ENCODE results near the gene PDZD7.

The PDZD7 gene

DNA sequence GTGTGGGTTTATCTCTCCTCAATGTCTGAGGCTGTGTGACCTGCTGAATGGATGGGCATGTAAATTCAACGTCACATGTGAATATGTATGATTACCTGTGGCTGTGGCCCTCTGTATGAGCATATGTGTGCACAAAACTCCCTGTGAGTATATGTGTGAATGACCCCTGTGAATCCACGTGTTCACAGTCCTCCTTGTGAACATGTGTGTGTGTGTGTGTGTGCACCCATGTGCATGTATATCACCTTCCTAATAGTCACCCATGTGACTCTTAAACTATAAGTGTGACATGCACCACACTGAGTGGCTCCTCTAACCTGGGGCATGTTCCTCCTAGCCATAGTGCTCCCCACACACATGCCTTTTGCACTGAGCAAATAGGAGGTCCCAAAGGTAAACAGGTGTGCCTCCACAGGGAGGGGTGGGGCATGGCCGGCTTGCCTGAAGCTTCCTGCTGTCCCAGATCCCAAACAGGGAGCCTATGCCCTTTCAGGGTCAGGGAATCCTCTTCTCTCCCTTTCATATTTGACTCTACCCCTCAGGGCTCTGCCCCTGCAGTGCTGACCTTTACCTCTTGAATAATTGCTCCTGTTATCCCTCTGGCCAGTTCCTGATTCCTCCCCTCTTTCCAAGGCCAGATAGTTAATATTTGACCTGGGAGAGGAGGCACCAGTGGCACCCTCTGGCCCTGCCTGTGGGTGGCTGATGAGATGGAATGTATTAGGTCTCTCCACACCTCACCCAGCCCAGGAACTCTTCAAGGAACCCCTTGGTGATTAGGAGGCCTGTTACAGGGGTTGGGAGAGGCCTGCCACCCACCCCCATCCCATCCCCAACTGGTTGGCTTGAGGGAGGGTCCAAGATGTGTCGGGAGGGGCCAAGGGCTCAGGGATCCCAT is 59.8 kb downstream of the PDZD7 start:
- H3K4me3 ChIP-seq (ENCODE audit: low read length) = no peak overlapping the region
- H3K9ac ChIP-seq (ENCODE audit: low read length) = no peak overlapping the region
- no peak overlapping the region for H3K27ac ChIP-seq (ENCODE audit: low read length)
- no peaks in the 10 kb centered on the region for H3K4me1 ChIP-seq (ENCODE audit: control insufficient read depth, low read depth, low read length)
- no peaks in the 10 kb centered on the region for H3K36me3 ChIP-seq (ENCODE audit: control insufficient read depth, low read depth, low read length)
- H3K9me3 ChIP-seq (ENCODE audit: control insufficient read depth, low read depth, low read length) = no peaks in the 10 kb centered on the region
- peaks cover 5% of the 10 kb centered on the region for H3K27me3 ChIP-seq (ENCODE audit: control insufficient read depth, insufficient read depth, low read length)

DNA sequence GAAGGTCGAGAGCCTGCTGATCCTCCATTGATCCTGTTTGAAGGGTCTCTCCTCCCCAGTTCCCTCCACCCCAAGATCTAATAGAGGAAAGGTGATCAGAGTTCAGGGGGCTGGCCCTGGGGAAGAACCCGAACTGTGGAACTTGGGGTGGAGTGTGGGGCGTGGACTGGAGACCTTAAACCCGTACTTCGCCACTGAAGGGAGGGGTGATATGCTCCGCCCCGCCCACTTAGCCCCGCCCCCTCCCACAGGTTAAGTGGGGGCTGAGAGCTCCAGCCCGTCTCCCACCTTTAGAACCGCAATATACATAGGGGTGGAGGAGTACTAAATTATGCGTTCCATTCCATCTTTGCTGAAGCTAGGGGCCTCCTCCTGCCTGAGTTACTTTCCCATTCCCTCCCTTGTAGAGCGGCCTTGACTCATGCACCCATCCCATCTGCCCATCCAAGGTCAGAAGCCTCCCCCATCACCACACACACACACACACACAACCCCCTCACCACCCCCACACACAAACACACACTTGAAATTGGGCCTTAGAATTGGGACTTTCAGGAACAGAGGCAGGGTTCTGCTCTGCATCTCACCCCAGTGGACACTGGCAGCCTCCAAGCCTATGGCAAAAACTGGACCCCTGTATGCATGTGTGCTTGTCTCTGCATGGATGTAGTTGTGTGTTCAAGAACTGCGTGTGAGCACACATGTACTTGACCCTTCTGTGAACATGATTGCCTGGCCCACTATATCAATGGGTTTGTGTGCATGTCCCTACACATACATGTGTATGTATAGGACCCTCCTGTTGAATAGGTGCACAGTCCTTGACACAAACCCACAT is 60.6 kb downstream of the PDZD7 start:
- Histone ChIP-seq H3K9ac (ENCODE audit: low read length) (no peak overlapping the region), H3K9me3 (ENCODE audit: control insufficient read depth, low read depth, low read length) (no peaks in the 10 kb centered on the region), H3K27ac (ENCODE audit: low read length) (no peak overlapping the region), H3K36me3 (ENCODE audit: control insufficient read depth, low read depth, low read length) (no peaks in the 10 kb centered on the region), H3K4me3 (ENCODE audit: low read length) (peak overlapping the region; percentile 74), H3K27me3 (ENCODE audit: control insufficient read depth, insufficient read depth, low read length) (peaks cover 5% of the 10 kb centered on the region), H3K4me1 (ENCODE audit: control insufficient read depth, low read depth, low read length) (no peaks in the 10 kb centered on the region)

DNA sequence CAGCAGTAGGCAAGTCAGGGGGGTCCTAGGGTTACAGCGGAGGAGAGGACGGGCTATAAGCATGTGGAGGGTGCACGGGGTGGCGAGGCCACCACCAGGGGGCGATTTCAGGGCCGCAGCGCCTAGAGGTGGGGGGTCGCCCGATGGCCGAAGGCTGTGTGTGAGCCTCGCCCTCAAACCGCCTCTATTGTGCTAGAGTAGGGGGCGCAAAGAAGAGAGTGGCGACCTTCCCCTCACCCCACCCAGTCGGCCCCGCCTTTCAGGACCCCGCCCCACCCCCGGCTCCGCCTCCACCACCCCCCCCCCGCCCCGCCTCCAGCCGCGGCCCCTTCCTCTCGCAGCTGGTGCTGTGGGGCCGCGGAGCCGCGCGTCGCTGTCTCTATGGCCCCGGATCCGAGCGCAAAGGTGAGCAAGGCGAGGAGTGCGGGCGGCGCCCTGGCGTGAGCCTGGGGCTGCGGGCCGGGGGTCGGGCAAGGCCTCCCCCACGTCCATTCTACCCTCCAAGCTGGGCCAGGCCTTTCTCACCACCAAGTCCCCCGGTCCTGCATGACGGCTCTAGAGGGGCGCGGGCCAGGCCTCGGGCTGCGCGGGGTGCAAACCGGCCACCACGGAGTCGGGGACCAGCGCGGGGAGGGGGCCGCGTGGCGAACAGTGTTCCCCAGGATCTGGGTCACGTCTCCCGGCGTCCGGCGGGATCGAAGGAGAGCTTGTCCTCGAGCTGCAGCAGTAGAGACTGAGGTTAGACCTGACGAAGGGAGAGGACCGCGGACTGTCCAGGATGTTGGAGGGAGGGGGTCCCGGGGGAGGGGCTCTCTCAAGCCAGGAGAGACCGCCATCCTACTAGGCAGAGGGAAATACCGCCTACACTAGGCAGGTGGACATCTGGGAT is 61.5 kb downstream of the PDZD7 start, which contains the start of gene SEMA4G:
TSS of gene SEMA4G (plus strand) at position 318 of the 889 bp plus-strand sequence. CDS start 3,409 bp downstream, outside the sequence.
- Histone ChIP-seq H3K27ac (ENCODE audit: low read length) (no peak within 1 kb of the TSS), H3K4me1 (ENCODE audit: control insufficient read depth, low read depth, low read length) (no peaks in the 10 kb centered on the region), H3K36me3 (ENCODE audit: control insufficient read depth, low read depth, low read length) (no peaks in the 10 kb centered on the region), H3K4me3 (ENCODE audit: low read length) (peak within 1 kb of the TSS; percentile 74), H3K9ac (ENCODE audit: low read length) (peak within 1 kb of the TSS; percentile 30), H3K9me3 (ENCODE audit: control insufficient read depth, low read depth, low read length) (no peaks in the 10 kb centered on the region), H3K27me3 (ENCODE audit: control insufficient read depth, insufficient read depth, low read length) (peaks cover 5% of the 10 kb centered on the region)

DNA sequence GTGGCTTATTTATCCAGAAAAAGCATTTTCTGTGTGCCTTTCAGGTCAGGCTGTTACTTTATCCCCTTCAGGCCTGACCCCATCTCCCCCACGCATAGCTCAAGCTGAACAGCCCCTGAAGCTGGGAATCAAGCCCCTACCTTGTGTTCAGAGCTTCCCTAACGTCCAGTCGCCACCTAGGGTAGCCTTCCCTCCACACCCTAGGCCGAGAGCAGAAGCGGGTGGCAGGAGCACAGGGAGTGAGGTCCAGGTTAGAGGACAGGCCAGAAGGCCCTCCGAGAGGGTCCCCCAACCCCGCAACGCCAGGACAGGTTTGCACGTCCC is 62.1 kb downstream of the PDZD7 start:
- Histone ChIP-seq H3K4me3 (ENCODE audit: low read length) (peak overlapping the region; percentile 74), H3K36me3 (ENCODE audit: control insufficient read depth, low read depth, low read length) (no peaks in the 10 kb centered on the region), H3K9ac (ENCODE audit: low read length) (peak overlapping the region; percentile 30), H3K27ac (ENCODE audit: low read length) (no peak overlapping the region), H3K27me3 (ENCODE audit: control insufficient read depth, insufficient read depth, low read length) (peaks cover 5% of the 10 kb centered on the region), H3K9me3 (ENCODE audit: control insufficient read depth, low read depth, low read length) (no peaks in the 10 kb centered on the region), H3K4me1 (ENCODE audit: control insufficient read depth, low read depth, low read length) (no peaks in the 10 kb centered on the region)

DNA sequence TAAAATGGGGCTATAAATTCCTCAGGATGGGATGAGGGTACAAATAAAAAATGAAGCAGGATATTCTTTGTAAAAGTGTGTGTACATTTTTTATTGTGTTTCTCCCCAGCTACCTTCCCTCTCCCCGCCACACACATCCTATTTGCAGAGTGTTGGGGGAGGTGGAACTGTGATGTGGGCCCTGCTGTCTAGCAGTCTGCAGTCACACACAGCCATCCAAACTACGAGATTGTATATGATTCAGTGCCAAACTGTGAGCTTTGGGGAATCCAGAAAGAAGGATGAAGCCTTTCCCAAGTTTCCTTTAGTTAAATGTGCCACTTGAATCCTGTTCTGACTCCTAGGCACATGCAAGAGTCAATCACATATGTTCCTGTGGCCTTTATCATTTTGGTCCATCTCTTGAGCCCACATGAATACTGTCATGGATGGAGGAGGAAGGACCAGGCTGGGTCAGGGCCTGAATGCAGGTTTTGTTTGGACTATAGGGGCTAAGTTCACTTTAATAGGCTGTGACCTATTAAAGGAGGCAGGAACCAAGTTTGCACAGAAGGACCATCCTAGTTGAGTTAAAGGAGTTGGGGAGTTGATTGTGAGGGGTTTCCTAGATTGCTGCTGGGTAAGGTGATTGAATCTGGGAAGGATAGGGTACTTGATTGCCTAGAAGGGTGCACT is 62.7 kb downstream of the PDZD7 start:
- Histone ChIP-seq H3K4me3 (ENCODE audit: low read length) (peak overlapping the region; percentile 74), H3K36me3 (ENCODE audit: control insufficient read depth, low read depth, low read length) (no peaks in the 10 kb centered on the region), H3K9ac (ENCODE audit: low read length) (no peak overlapping the region), H3K27ac (ENCODE audit: low read length) (no peak overlapping the region), H3K27me3 (ENCODE audit: control insufficient read depth, insufficient read depth, low read length) (peaks cover 5% of the 10 kb centered on the region), H3K4me1 (ENCODE audit: control insufficient read depth, low read depth, low read length) (no peaks in the 10 kb centered on the region), H3K9me3 (ENCODE audit: control insufficient read depth, low read depth, low read length) (no peaks in the 10 kb centered on the region)

DNA sequence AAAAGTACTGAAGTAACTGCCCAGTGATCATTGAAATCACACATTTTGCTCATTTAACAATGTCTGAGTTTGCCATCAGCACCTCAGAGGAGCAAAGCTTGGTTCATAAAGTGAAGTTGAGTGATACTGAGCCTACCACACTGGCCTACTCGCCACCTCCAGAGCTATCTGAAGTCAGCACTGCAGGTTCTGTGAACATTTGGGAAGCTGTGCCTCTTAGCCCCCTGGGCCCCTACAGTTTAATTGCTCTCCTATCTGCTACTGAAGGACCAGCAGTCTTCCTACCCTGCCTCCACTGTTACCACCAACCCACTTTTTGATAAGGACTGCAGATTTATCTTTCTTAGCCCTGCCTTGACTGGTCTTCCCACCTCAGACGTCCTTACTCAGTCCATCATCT is 63.6 kb downstream of the PDZD7 start:
- peaks cover 5% of the 10 kb centered on the region for H3K27me3 ChIP-seq (ENCODE audit: control insufficient read depth, insufficient read depth, low read length)
- H3K9me3 ChIP-seq (ENCODE audit: control insufficient read depth, low read depth, low read length) = no peaks in the 10 kb centered on the region
- H3K4me1 ChIP-seq (ENCODE audit: control insufficient read depth, low read depth, low read length) = no peaks in the 10 kb centered on the region
- H3K36me3 ChIP-seq (ENCODE audit: control insufficient read depth, low read depth, low read length) = peaks cover 6% of the 10 kb centered on the region
- H3K4me3 ChIP-seq (ENCODE audit: low read length) = no peak overlapping the region
- no peak overlapping the region for H3K27ac ChIP-seq (ENCODE audit: low read length)
- no peak overlapping the region for H3K9ac ChIP-seq (ENCODE audit: low read length)

DNA sequence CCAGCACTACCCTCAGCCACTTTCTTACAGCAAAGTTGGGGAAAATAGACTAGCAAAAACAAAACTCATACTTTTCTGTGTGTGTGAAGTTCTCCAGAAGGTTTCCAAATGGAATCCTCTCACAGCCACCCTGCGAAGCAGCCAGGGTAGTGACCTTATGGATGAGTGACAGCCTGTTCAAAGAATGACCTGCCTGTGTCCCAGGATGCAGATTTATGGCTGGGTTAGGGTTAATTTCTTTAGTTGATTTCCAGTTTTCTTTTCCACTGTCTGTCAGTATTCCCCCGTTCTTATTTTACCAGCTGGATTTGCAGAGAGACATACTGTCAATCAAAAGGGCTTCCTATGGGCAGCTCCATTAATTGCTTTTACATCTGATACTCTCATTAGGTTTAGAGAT is 64.0 kb downstream of the PDZD7 start:
- Histone ChIP-seq H3K27me3 (ENCODE audit: control insufficient read depth, insufficient read depth, low read length) (peaks cover 5% of the 10 kb centered on the region), H3K36me3 (ENCODE audit: control insufficient read depth, low read depth, low read length) (peaks cover 10% of the 10 kb centered on the region), H3K4me1 (ENCODE audit: control insufficient read depth, low read depth, low read length) (no peaks in the 10 kb centered on the region), H3K27ac (ENCODE audit: low read length) (no peak overlapping the region), H3K9me3 (ENCODE audit: control insufficient read depth, low read depth, low read length) (no peaks in the 10 kb centered on the region), H3K9ac (ENCODE audit: low read length) (no peak overlapping the region), H3K4me3 (ENCODE audit: low read length) (no peak overlapping the region)

DNA sequence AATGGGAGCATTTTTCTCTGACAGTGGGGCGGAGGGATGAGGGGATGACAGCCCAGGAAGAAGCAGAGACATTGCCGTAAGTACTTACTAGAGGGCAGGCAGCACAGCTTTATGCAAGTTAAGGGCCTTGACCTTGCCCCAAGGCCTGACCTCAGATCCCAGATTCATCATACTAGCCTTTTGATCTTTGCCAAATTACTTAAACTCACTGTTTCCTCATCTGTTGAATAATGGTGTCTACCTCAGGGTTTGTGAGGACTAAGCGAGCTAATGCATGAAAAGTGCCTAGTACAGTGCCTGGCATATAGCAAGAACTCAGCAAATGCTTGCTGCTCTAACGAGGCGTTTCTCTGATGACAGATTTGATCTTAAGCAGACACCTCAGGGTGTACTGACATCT is 65.1 kb downstream of the PDZD7 start:
- Histone ChIP-seq H3K36me3 (ENCODE audit: control insufficient read depth, low read depth, low read length) (peaks cover 17% of the 10 kb centered on the region), H3K27me3 (ENCODE audit: control insufficient read depth, insufficient read depth, low read length) (peaks cover 5% of the 10 kb centered on the region), H3K9ac (ENCODE audit: low read length) (no peak overlapping the region), H3K4me3 (ENCODE audit: low read length) (no peak overlapping the region), H3K9me3 (ENCODE audit: control insufficient read depth, low read depth, low read length) (no peaks in the 10 kb centered on the region), H3K4me1 (ENCODE audit: control insufficient read depth, low read depth, low read length) (no peaks in the 10 kb centered on the region), H3K27ac (ENCODE audit: low read length) (no peak overlapping the region)

DNA sequence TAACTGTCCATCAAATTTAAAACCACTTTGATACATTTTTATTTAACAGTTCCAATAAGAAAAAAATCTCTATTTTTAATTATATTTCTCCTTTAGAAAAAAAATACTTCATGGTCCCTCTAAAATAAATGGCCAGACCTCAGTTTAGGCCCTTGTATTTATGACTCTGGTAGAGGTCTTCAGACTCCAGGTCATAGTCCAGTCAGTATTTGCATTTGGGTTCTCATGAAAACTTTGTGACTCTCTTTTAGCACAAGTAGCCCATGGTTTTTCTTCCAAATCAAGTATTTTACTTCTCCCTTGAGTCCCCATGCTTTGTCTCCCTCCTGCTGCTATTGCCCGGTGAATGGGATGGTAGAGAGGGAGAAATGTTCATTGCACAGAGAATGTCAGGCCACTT is 67.1 kb downstream of the PDZD7 start:
- peaks cover 32% of the 10 kb centered on the region for H3K36me3 ChIP-seq (ENCODE audit: control insufficient read depth, low read depth, low read length)
- no peak overlapping the region for H3K27ac ChIP-seq (ENCODE audit: low read length)
- no peak overlapping the region for H3K9ac ChIP-seq (ENCODE audit: low read length)
- H3K27me3 ChIP-seq (ENCODE audit: control insufficient read depth, insufficient read depth, low read length) = no peaks in the 10 kb centered on the region
- no peaks in the 10 kb centered on the region for H3K4me1 ChIP-seq (ENCODE audit: control insufficient read depth, low read depth, low read length)
- H3K9me3 ChIP-seq (ENCODE audit: control insufficient read depth, low read depth, low read length) = no peaks in the 10 kb centered on the region
- no peak overlapping the region for H3K4me3 ChIP-seq (ENCODE audit: low read length)

DNA sequence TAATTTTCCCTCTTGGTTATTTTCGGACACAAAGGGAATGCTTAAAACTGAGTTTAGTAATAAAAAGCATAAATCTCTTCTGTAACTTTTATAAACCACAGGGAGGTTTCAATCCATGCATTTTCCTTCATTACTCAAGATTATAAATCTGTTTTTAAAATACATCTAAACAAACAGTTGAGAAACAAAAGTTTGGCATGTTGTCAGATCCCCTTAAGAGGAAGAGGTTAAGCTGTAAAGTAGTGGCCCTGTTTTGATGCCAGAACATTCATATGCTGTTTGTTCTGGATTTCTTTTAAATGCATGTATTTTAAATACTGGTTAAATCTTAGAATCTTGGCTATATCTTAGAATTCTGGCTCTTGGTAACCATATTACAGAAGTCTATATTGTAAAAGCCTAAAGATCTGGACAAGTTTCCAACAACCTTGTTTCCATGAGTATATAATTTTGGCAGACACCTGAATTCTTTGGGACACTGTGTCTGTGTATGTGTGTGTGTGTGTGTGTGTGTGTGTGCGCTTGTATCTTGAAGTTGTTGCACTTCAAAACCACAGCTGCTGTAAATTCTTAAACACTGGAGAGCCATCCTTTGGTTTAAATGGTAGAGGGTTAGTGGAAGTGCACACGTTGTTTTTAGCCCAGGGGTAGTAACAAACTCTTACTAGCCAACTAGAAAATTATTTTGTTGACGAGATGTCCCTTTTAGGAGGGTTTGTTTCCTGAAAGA is 68.4 kb downstream of the PDZD7 start:
- peaks cover 32% of the 10 kb centered on the region for H3K36me3 ChIP-seq (ENCODE audit: control insufficient read depth, low read depth, low read length)
- no peak overlapping the region for H3K4me3 ChIP-seq (ENCODE audit: low read length)
- no peak overlapping the region for H3K9ac ChIP-seq (ENCODE audit: low read length)
- H3K4me1 ChIP-seq (ENCODE audit: control insufficient read depth, low read depth, low read length) = no peaks in the 10 kb centered on the region
- no peaks in the 10 kb centered on the region for H3K27me3 ChIP-seq (ENCODE audit: control insufficient read depth, insufficient read depth, low read length)
- H3K9me3 ChIP-seq (ENCODE audit: control insufficient read depth, low read depth, low read length) = no peaks in the 10 kb centered on the region
- no peak overlapping the region for H3K27ac ChIP-seq (ENCODE audit: low read length)
